ENCODE measurements around the gene MUC4.

MUC4 gene

GRCh38 chr3:195834675-195835583 is 23.2 kb upstream of the MUC4 start:
- TF ChIP-seq, protein P1, sequence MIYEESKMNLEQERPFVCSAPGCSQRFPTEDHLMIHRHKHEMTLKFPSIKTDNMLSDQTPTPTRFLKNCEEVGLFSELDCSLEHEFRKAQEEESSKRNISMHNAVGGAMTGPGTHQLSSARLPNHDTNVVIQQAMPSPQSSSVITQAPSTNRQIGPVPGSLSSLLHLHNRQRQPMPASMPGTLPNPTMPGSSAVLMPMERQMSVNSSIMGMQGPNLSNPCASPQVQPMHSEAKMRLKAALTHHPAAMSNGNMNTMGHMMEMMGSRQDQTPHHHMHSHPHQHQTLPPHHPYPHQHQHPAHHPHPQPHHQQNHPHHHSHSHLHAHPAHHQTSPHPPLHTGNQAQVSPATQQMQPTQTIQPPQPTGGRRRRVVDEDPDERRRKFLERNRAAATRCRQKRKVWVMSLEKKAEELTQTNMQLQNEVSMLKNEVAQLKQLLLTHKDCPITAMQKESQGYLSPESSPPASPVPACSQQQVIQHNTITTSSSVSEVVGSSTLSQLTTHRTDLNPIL (CRISPR knock-in tag; IDR thresholded peaks at IDR 0.05; ENCODE audit: low read depth): no peak
- no peak for TF ChIP-seq ZFP30 (CRISPR knock-in tag; IDR thresholded peaks at IDR 0.05)
- no peak for TF ChIP-seq PATZ1 (CRISPR knock-in tag; IDR thresholded peaks at IDR 0.05; ENCODE audit: borderline replicate concordance)
- no peak for TF ChIP-seq ZNF565 (CRISPR knock-in tag; conservative IDR thresholded peaks at IDR 0.05; ENCODE audit: low read depth)
- no peak for TF ChIP-seq CSDC2 (CRISPR knock-in tag; IDR thresholded peaks at IDR 0.05)
- no peak for TF ChIP-seq TOX (CRISPR knock-in tag; IDR thresholded peaks at IDR 0.05; ENCODE audit: borderline replicate concordance)
- no peak for TF ChIP-seq TCF4 (CRISPR knock-in tag; IDR thresholded peaks at IDR 0.05; ENCODE audit: borderline replicate concordance)
- TF ChIP-seq GLIS3 (CRISPR knock-in tag; IDR thresholded peaks at IDR 0.05): no peak
- no peak for TF ChIP-seq PPARA (CRISPR knock-in tag; IDR thresholded peaks at IDR 0.05; ENCODE audit: borderline replicate concordance)
- TF ChIP-seq, protein P2, sequence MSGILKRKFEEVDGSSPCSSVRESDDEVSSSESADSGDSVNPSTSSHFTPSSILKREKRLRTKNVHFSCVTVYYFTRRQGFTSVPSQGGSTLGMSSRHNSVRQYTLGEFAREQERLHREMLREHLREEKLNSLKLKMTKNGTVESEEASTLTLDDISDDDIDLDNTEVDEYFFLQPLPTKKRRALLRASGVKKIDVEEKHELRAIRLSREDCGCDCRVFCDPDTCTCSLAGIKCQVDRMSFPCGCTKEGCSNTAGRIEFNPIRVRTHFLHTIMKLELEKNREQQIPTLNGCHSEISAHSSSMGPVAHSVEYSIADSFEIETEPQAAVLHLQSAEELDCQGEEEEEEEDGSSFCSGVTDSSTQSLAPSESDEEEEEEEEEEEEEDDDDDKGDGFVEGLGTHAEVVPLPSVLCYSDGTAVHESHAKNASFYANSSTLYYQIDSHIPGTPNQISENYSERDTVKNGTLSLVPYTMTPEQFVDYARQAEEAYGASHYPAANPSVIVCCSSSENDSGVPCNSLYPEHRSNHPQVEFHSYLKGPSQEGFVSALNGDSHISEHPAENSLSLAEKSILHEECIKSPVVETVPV (CRISPR knock-in tag; IDR thresholded peaks at IDR 0.05): no peak
- no peak for TF ChIP-seq ZC3H10 (CRISPR knock-in tag; IDR thresholded peaks at IDR 0.05)
- TF ChIP-seq OSR1 (CRISPR knock-in tag; IDR thresholded peaks at IDR 0.05): no peak
- no peak for TF ChIP-seq ZNF8 (CRISPR knock-in tag; IDR thresholded peaks at IDR 0.05)
- no peak for TF ChIP-seq ESRRG (CRISPR knock-in tag; IDR thresholded peaks at IDR 0.05)
- TF ChIP-seq ZFP3 (CRISPR knock-in tag; IDR thresholded peaks at IDR 0.05): no peak
- no peak for TF ChIP-seq ISL1 (CRISPR knock-in tag; IDR thresholded peaks at IDR 0.05)
- ATAC-seq: no peak

GRCh38 chr3:195829897-195830254 is 18.1 kb upstream of the MUC4 start:
- no peak for ATAC-seq
- TF ChIP-seq ZC3H10 (CRISPR knock-in tag; IDR thresholded peaks at IDR 0.05) (no peak), ESRRG (CRISPR knock-in tag; IDR thresholded peaks at IDR 0.05) (no peak), TOX (CRISPR knock-in tag; IDR thresholded peaks at IDR 0.05; ENCODE audit: borderline replicate concordance) (no peak), BACH2 (CRISPR knock-in tag; IDR thresholded peaks at IDR 0.05; ENCODE audit: borderline replicate concordance) (no peak), POU6F1 (CRISPR knock-in tag; IDR thresholded peaks at IDR 0.05; ENCODE audit: borderline replicate concordance, low read depth) (no peak), ZNF565 (CRISPR knock-in tag; conservative IDR thresholded peaks at IDR 0.05; ENCODE audit: low read depth) (no peak), ISL1 (CRISPR knock-in tag; IDR thresholded peaks at IDR 0.05) (no peak), PATZ1 (CRISPR knock-in tag; IDR thresholded peaks at IDR 0.05; ENCODE audit: borderline replicate concordance) (no peak), OSR1 (CRISPR knock-in tag; IDR thresholded peaks at IDR 0.05) (no peak), ZFP3 (CRISPR knock-in tag; IDR thresholded peaks at IDR 0.05) (no peak), TCF4 (CRISPR knock-in tag; IDR thresholded peaks at IDR 0.05; ENCODE audit: borderline replicate concordance) (no peak), TSHZ2 (CRISPR knock-in tag; IDR thresholded peaks at IDR 0.05) (no peak), CSDC2 (CRISPR knock-in tag; IDR thresholded peaks at IDR 0.05) (no peak), ZNF70 (CRISPR knock-in tag; IDR thresholded peaks at IDR 0.05) (no peak), RARB (CRISPR knock-in tag; IDR thresholded peaks at IDR 0.05) (no peak), GLIS3 (CRISPR knock-in tag; IDR thresholded peaks at IDR 0.05) (no peak)
- TF ChIP-seq, protein P1 (CRISPR knock-in tag; IDR thresholded peaks at IDR 0.05; ENCODE audit: low read depth): no peak
